GM21529 (cell line): ENCODE data around the gene LTO1.

Experiments used
- ATAC-seq: cut with Tn5 transposase; IDR thresholded peaks from one replicate; pipeline ENCODE4 v1.9.1; 2021; ENCODE audit not compliant: unreplicated experiment

The LTO1 gene, protein sequence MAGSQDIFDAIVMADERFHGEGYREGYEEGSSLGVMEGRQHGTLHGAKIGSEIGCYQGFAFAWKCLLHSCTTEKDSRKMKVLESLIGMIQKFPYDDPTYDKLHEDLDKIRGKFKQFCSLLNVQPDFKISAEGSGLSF

GRCh38 chr11:69674886-69675714, at the start of gene LTO1:
TSS of gene LTO1 (minus strand) at chr11:69675353. CDS start at chr11:69675239, 114 bp downstream.
- peak; percentile 83 for ATAC-seq

- no peak for ATAC-seq
These were observed 46.6 kb upstream of the LTO1 start for GRCh38 chr11:69721745-69722144.

- ATAC-seq, result no peak
These were observed 46.0 kb upstream of the LTO1 start for GRCh38 chr11:69721106-69721505.

DNA sequence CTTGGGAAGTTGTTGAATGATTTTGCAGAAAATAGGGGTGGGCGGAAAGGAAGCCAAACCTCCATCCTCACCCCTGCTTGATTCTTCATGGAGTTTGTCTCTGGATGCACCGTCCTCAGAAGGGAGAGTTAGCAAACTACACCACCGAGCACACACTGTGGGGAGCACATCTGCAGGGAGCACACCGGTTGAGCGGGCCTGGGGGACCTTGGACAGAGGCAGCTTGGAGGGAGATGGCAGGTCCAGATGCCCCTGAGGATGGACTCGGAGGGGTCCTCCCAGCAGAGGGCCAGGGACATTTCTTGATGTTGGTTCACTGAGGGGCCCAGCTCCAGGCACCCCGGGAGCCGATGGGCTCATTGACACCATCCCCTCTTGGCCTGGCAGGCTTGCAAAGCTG, 43.8 kb upstream of the LTO1 start:
- ATAC-seq, result no peak

DNA sequence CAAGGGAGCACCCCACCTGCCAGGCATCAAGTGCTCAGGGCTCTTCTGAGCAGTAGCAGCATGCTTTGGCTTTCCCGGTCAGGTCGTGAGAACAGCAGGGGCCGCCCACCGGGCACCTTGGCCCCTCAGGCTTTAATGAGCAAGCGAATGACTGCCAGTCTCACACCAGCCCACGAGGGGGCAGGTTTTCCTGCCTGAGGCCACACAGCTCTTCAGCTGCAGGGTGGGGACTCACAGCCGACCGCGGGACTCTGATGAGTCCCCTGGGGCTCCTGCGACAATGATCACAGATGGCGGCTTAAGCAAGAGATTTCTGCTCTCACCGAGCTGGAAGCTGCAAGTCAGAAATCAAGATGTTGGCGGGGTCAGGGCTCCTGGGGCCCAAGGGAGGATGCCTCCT, 43.0 kb upstream of the LTO1 start:
- ATAC-seq, result no peak

GRCh38 chr11:69716891-69717747, 42.0 kb upstream of the LTO1 start:
- ATAC-seq, result no peak

GRCh38 chr11:69716099-69716498, 40.9 kb upstream of the LTO1 start:
- no peak for ATAC-seq

DNA sequence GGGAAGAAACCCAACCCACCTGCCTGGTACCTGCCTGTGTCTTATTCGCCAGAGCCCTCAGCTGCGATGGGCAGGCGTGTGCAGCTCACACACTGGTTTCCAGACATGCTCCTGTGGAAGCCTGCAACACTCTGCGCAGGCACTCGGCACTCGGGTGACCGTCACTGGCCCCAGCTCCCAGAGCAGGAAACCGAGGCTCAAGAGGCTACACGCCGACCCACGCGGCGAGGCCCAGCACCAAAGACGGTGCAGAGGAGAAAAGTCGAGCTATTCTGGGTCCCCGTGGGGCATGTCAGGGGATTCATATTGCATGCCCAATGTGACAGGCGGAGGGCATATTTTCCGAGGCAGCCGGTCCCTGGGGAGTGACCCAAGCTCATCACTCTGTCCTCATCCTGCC, 40.3 kb upstream of the LTO1 start:
- ATAC-seq, result no peak

DNA sequence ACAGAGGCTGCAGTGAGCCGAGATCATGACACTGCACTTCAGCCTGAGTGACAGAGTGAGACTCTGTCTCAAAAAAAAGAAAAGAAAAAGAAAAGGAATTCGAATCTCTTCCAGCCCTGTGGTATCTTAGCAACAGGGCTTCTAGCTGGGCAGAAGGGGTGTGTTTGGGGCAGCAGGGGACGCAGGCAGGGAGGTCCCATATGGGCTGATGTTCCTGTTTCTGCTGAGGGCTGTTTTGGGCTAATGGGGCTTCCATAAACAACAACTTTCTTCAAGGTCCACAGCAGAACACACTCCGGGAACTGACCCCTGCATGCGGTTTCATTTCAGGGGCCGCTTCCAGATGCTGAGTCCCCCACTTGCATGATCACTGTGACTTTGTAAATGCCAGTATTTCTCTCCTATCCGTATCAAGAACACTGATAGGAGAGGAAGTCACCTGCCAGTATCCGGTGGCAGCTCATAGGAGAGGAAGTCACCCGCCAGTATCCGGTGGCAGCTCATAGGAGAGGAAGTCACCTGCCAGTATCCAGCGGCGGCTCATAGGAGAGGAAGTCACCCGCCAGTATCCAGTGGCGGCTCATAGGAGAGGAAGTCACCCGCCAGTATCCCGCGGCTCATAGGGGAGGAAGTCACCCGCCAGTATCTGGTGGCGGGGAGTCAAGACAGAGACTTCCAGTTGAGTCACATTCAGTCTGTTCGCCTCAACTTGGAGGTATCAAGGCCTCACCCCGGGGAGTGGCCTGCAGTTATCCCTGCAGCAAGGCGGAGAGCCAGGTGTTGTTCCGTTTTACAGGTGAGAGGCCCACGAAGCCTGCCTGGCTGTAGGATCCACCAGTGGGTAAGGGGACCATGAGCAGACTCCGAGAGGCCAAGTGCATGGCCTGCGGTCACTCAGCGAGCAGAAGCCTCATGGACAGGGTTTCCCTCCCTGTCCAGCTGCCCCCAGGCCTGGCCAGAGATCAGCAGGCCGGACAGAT, 37.0 kb upstream of the LTO1 start:
- no peak for ATAC-seq

- ATAC-seq, result no peak
These were observed 33.7 kb upstream of the LTO1 start for GRCh38 chr11:69708736-69709401.

DNA sequence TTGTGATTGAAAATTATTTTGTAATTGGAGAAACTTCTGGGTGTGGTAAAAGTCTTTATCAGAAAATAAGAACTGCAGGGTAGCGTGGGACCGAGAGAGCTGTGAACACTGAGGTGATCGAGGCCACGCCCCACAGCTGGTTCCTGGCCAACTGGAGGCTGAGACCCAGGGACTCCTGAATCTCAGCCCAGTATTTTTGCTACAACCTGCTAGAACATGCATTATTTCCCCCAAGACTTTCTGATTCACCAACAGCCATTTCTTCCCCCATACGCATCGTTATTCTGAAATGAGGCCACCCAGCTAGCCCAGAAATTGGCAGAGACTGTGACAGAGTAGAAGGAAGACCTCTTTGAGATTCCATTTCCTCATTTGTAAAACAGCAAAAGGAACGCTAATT, 32.0 kb upstream of the LTO1 start:
- no peak for ATAC-seq

DNA sequence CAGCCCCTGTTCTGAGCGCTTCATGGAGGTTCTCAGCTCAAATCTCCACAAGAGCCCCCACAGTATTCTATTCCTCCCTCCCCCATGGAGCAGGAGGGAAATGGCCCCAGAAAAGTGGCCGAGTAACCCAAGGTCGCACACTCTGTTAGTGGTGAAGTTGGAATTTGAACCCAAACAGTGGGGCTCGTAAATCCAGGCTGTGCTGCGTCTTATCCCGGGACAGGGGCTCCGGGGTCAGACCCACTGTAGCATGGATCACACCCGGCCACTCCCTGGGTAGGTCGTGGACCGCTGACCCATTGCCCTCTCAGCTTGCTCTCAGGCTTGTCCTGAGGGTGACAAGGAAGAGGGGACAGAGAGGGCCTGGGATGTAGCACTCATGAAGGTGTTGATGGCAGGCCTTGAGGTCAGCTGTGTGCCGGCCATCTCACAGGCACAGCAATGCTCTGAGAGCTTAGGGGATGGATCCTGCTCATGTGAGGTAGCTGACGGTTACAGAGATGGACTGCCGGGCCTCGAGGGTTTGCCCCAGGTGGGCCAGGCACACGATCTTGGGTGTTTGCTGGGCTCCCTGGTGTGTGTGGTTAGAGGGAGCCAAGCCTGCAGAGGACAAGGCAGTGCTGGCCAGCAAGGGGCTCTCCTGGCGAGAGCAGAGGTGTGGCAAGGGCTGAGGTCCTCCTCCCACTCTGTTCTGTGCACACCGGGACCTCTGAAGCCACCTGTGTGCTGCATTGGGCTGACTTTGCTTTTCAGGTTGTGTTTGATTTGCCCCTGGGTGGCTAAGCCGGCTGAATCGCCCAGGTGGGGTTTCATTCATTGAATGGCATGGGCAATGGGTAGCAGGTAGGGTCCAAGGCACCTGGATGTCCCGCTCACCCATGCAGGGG, 31.0 kb upstream of the LTO1 start:
- ATAC-seq, result no peak

DNA sequence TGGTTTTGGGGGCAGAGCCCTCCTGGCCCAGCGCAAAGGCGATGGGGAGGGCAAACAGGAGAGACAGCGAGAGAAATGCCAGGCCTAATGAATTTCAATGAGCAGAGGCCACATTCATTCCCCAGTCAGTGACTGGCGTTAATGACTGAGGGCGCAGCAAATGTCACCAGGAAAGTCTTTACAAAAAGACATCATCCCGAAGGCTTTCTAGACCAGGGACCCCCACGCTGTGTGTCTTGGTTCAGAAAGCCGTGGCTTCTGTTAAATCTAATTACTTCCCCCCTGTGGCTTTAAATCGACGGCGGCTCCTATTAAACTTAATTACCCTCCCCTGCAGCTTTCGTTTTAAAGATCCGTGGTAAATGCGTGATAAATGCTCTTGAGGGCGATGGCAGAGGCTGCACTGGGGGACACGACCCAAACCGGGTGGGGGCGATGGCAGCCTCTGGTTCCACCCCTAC, 30.2 kb upstream of the LTO1 start:
- no peak for ATAC-seq

- ATAC-seq, result no peak
These were observed 29.5 kb upstream of the LTO1 start for GRCh38 chr11:69704508-69705253.

DNA sequence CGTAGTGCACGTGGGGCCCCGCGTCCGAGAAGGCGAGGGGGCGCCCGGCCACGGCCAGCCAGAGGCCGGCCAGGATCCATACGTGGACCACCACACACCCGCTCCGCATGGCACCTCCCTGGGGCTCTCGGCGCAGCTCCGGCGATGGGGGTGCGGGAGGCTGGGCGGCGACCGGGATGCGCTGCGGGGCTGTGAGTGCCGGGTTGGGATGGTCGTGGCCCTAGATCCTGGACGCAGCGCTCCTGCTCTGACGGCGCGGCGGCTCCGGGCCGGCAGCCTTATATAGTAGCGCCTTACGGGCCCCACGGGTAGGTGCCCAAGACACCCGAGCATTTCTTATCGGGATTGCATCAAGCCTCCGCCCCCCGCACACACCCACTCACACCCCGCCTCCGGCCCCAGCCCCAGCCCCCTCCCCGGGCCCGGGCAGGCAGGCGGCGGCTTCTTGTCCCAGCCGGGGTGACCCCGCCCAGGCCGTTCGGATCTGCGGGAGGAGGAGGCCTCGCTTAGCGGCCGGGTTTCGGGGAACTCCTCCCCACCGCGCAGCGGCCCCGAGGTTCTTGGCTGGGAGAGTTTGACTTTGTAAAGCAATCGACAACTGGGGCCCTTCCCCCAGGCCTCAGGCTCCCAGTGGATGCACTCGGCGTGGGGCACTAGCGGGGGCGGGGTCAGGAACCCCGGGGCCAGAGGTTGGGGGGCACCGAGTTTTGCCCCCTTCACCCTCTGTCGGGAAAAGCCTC, 28.8 kb upstream of the LTO1 start, which contains the start of gene FGF19:
TSS of gene FGF19 (minus strand) at position 255 of the 740 bp plus-strand sequence. CDS start at position 109, 146 bp downstream.
- ATAC-seq, result no peak

GRCh38 chr11:69703453-69703767, 28.3 kb upstream of the LTO1 start:
- ATAC-seq, result no peak

DNA sequence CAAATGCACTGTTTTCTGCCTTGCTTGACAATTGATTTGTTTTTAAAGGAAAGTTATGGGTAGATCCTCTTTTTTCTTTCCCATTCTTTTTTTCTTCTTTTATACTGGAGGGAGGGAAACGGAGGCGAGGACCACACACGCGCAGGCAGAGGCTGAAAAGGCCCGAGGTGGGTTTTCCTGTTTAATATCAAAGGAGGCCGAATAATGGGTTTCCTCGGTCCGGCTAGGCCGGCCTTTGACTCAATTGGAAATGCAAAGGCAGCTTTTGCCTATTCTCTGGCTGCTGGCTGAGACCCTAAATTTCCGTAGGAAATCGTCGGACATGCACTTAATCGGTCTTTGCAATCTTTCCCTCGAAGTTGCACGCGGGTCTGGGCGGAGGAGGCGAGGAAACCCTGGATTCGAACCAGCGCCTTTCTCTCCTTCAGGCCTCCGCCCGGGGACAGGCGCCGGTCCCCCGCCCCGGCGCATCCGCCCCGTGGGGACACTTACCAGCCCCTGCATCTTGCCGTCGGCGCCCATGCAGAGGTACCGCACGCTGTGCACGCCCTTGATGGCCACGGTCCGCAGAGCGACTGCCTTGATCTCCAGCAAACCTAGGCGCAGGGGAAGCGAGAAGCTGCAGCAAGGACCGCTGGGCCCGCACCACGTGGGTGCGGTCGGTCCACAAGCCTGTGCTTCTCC, 27.8 kb upstream of the LTO1 start:
- ATAC-seq, result no peak
